Measurements from ENCODE around the gene CAMK1D.
"Not testable (repeated sequence)": the region's sequence is repeated elsewhere in the genome, so short reads cannot be mapped to it uniquely, and the experiment has no call there.

Gene CAMK1D

GRCh38 chr10:12533151-12533550 is 183.8 kb downstream of the CAMK1D start:
- DNase-seq = no peak

DNA sequence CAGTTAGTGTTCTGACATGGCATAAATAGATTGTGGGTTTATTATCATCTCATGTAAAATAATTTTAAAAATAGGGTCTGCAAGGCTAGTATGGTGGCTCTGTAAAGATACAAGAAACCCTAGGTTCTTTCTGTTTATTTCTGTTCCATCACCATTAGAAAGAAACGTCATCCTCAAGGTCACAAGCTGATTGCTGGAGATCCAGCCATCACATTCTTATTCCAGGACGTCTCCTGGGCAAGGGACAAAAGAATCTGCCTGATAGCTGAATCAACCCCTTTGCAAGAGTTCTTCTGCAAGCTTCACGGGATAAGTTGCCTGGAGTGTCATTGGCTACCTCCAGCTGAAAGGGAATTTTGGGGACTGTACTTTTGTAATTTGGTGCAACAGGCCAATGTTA is 184.4 kb downstream of the CAMK1D start:
- no peak for DNase-seq

GRCh38 chr10:12534824-12535223 is 185.5 kb downstream of the CAMK1D start:
- DNase-seq = no peak

- no peak for DNase-seq
These were observed 186.3 kb downstream of the CAMK1D start for GRCh38 chr10:12535656-12536055.

- DNase-seq = no peak
These were observed 189.2 kb downstream of the CAMK1D start for GRCh38 chr10:12538491-12538995.

DNA sequence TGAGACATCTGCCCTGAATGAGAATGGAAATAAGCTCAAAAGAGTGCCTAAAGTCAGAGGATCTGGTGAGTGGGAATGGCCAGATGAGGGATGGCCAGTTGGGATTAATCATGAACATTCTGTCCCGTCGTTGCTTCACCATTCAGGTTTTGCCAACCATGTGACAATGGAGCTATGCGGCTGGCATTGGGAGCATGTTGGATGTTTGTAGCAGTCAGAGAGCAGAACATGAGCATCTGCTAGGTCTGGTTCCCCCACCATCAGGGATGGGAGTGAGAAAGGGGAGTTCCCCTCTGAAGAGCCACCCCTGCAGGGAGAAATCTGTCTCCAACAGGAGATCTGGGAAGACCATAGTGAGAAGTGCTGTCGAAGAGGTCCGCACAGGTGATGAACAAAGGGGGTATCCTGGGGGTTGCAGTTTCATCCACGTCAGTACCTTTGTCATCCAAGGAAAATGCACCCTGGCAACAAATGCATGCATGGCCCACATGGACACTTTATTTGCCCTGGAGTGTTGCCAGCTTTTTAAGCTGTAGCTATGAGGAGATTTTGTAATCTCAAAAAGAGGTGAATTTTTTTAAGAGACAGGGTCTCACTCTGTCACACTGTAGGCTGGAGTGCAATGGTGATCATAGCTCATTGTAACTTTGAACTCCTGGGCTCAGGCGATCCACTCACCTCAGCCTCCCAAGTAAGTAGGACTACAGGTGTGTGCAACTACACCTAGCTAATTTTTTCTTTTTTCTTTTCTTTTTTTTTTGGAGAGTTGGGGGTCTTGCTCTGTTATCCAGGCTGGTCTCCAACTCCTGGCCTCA is 190.2 kb downstream of the CAMK1D start:
- DNase-seq = no peak

DNA sequence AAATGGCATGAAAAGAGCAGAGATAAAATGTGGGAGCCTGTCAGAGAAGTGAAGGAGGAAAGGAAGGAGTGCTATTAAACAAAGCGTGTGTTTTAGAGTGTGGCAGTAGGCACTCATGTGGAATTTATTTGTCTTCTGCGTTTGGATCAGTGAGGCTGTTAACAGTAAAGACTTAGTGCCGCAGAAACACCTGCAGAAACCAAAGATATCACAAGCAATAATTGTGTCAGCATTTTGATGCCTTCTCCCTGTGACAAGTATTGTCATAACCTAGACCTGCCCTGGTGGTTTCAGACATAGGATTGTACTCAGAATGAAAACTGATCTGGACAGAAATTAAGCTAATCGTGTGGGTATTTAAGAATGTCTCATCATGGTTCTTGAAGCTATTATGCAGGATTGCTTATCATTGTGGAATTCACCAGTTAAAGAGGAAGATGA is 191.0 kb downstream of the CAMK1D start:
- no peak for DNase-seq

GRCh38 chr10:12541446-12542067 is 192.2 kb downstream of the CAMK1D start:
- no peak for DNase-seq

DNA sequence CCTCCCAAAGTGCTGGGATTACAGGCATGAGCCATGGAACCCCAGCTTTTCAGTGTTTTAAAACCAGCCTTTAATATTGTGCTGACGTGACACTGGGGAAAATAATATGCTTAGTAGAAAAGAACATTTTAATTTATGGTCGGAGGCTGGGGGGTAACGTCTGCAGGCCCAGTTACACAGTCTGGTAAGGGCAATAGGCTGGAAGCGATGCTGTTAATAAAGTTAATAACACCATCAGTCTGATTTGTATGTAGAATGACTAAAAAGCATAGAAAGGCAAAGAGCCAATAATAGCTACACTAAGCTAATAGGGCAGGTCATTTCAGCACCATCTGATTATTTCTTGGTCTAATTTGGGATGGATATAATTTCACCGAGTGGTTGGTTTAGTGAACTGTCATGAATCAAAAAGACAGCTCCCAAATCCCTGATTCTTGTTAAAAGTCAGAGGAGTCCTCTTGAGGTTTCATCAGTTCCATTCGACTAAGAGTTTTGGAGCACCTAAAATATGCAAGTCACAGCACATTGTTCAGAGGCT is 192.9 kb downstream of the CAMK1D start:
- DNase-seq = no peak

DNA sequence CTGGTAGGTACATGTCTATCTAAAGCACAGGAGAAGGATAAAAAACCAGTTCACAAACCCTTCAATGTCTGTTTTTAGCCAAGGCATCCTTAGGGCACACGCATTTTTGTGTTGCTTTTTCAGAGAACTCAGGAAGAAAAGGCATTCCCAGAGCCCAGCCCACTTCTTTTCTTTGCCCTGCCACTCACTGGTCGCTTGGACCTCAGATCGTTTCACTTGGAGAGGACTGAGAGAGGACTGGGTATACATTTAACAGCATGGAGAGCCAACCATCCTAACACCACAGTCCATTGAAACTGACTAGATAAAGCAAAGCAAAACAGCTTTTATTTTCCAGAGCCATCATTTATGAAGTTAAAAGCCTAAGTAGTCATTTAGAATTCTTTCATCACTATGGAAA is 194.2 kb downstream of the CAMK1D start:
- no peak for DNase-seq

GRCh38 chr10:12546160-12546802 is 196.9 kb downstream of the CAMK1D start:
- not testable (repeated sequence) for DNase-seq

DNA sequence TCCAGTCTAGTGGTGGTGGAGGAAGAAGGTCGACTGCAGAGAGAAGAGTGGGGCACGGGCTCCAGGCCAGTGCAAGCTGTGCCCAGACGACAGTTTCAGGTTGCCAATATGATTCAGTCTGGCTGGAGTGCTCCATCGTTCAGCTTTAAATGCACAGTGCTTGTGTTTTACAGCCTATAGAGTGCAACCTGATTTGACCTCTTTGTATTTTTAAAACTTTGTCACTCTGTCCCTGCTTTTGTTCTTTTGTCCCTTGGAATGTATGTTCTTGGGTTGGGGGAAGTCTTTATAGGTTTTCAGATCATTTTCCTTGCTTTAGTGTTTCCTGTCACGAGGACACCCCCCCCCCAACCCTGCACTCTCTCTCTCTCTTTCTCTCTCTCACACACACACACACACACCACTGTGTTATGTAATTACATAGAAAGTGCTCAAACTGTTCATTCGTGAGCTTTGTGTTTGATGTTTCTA is 198.0 kb downstream of the CAMK1D start:
- no peak for DNase-seq

DNA sequence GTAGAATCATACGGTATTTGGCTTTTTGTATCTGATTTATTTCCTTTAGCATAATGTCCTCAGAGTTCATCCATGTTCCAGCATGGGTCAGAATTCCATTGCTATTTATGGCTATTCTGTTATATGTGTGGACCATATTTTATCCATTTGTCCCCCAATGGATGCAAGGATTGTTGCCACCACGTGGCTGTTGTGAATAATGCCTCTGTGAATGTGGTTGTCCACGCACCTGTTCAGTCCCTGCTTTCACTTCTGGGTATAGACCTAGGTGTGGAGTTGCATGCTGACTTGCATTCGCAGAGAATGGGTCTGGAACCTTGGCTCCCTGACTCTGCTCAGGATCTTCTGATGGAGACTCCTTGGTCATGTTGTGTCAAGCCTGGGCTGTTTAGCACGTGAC is 199.9 kb downstream of the CAMK1D start:
- DNase-seq = no peak

DNA sequence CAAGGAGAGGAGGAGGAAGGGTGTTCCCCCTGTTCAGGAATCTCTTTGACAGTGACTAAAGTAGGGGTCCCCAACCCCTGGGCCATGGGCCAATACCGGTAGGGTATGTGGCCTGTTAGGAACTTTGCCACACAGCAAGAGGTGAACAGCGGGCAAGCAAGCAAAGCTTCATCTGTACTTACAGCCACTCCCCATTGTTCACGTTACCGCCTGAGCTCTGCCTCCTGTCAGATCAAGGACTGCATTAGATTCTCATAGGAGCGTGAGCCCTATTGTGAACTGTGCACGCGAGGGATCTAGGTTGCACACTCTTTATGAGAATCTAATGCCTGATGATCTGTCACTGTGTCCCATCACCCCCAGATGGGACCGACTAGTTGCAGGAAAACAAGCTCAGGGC is 201.6 kb downstream of the CAMK1D start:
- DNase-seq = no peak

DNA sequence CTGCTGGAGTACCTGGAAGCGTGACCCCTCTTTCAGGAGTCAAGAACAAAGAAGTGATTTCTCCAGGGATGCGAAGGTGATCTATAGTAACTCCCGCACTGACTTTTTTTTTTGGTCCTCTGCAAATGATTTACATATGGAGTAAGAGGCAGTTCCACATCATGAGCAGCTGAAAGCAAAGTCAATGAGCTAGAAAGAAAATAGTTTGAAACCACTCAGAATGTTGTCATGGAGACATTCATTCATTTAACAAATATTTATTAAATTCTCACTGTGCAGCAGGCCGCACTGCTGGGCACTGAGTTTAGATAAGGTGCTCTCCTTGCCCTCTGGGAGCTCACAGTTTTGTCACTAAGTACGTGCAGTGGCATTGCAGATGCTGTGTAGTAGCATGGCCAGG is 206.7 kb downstream of the CAMK1D start:
- no peak for DNase-seq

- no peak for DNase-seq
These were observed 210.3 kb downstream of the CAMK1D start for GRCh38 chr10:12559578-12560178.

DNA sequence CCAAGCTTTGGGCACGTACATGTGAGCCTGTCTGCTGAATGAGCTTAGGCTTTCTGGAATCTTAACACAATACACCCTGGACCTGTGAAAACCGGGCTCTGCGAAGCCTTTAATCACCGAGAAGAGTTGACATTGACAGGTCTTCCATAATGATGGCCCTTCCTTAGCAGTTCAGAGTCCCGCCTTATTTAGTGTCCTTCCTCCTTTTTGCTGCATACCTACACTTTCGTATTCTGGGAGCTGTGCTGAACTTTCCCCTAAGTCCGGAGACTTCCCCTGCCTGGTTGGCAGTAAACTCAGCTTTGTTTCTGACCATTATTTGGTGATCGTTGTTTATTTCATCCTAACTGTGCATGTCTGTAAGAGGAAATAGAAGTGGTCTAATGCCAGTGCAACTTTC is 212.0 kb downstream of the CAMK1D start:
- DNase-seq = no peak

DNA sequence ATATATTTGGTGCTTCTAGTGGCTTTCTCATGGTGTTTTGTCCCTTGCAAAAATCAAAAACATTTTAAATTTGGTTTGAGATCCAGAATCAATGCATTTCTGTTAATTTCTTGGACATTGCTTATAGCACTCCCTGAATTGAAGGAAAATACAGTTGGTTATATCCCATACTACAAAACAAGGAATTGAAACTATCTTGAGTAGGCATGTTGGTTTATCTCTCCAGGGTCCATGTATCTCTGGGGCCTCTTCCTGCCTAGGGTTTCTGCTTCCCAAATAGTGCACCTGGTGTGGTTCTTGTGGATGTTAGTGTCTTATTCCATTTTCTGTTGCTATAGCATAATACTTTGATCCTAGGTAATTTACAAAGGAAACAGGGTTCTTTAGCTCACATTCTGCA is 212.4 kb downstream of the CAMK1D start:
- DNase-seq = no peak

DNA sequence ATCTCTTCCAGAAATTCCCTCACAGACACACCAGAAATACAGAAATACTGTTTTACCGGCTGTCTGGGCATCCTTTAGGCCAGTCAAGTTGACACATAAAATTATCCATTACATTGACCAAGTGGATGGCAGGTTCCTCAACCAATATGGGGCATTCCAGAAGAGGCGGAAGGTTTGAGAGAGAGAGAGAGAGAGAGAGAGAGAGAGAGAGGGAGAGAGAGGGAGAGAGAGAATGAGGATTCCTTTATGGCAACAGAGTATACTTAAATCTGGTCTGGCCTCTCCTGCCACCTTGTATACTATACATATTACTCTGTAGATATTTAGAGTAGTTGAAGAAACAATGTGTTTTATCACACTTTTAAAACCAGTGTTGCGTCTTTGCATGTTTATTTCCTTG is 214.1 kb downstream of the CAMK1D start:
- DNase-seq = no peak

GRCh38 chr10:12564173-12564572 is 214.8 kb downstream of the CAMK1D start:
- no peak for DNase-seq

DNA sequence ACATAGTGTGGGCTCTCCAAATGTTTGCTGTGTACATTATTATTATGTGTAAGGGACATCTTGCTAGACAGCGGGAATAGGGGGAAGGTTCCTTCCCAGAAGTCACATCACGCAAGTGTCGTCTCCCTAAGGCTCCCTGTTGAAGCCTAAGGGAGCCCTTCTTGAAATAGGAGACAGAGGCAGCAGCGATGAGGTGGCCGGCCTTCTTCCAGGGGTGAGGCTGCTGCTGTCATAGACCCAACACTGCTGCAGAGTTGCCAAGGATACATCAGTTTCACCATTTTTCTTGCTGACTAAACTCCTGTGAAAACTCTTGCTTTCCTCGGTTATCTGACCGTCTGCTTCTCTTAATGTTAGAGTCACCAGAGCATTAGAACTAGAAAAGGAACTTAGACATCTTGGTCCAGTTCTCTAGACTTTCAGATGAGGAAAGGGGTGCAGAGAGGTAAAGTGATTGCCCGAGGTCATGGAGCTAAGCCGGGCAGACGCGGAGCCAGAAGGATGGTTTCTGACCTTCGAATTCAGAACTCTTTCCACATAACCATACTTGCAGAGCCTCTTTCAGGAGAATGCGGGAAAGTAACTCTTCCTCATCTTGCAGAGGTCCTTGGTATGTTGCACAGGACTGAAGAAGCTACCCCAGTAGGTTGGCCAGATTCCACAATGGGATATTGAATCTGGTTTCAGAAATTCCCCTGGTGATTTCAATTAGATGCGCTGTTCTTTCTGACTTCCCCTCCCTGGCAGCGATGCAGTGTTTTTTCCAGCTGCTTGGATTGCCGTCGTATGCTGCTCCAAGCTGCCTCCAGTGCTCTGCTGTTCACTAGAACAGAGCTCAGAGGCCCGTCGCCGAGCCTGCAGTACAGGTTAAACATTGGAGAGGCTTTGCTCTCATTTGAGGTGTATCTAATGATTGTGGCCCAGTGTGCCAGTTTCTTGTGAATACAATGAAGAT is 217.1 kb downstream of the CAMK1D start:
- no peak for DNase-seq

All from NCI-H2171 (cell line).